ENCODE results near the gene LOC128125822.
A peak's percentile ranks its signal among the peaks of the same experiment; 100 is the strongest.
"Not testable (repeated sequence)": the region's sequence is repeated elsewhere in the genome, so short reads cannot be mapped to it uniquely, and the experiment has no call there.

The LOC128125822 gene

DNA sequence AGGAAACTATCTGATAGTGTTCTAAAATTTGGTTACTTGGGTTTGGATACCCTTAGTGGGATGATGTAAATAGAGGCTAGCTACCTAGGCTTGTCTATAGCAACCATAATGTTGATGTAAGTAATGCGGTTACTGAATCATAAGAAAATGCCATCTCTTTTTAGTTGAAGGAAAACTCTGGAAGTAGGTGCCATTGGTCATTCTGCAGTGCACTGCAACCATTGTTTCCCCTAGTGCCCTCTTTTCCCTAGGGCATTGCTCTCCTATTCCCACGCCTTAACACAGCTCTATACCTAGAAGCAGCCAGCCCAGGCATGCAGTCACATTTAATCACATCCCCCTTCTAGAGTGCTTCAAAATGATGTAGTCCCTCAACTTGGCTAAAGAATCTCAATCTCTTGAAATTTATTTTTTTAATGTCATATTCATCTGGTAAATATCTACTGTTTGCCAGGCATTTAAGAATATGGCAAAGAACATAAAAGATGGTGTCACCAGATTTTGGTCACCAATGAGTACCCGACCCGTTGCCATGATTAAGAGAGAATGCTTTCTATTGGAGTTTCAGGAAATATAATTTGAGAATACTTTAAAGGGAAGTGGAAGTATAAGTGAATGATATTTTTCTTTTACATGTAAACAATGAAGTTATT is 10.4 kb downstream of the LOC128125822 start:
- no peak for DNase-seq (ENCODE audit: low read depth in 2 of 2)

DNA sequence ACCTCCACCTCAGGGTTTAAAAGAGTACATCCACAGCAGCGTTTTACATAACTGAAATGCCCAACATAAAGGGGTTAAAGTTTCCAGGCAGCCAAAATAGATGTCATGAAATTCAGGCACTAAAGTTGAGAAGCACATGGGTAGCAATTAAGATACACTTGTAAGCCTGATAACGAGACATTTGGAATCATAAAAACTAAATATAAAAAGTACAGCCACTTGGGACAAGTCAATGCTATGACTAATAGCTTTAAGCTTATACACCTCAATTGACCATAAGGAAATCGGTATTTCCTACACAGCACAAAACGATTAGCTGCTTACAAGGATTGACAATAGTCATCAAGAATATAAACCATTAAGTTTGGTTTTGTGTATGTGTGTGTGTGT is 11.8 kb downstream of the LOC128125822 start:
- no peak for DNase-seq (ENCODE audit: low read depth in 2 of 2)

DNA sequence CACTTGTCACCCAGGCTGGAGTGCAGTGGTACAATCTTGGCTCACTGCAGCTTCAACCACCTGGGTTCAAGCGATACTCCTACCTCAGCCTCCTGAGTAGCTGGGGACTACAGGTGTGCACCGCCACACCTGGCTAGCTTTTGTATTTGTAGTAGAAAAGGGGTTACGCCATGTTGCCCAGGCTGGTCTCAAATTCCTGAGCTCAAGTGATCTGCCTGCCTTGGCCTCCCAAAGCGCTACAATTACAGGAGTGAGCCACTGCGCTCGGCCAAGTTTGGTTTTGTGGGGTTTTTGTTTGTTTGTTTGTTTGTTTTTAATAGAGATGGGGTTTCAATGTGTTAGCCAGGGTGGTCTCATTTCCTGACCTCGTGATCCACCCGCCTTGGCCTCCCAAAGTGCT is 12.3 kb downstream of the LOC128125822 start:
- DNase-seq (ENCODE audit: low read depth in 2 of 2), result no peak

DNA sequence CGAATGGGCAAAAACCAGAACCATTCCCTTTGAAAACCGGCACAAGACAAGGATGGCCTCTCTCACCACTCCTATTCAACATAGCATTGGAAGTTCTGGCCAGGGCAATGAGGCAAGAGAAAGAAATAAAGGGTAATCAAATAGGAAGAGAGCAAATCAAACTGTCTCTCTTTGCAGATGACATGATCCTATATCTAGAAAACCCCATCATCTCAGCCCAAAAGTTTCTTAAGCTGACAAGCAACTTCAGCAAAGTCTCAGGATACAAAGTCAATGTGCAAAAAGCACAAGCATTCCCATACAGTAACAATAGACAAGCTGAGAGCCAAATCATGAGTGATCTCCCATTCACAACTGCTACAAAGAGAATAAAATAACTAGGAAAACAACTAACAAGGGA is 13.4 kb downstream of the LOC128125822 start:
- not testable (repeated sequence) for DNase-seq (ENCODE audit: low read depth in 2 of 2)

DNA sequence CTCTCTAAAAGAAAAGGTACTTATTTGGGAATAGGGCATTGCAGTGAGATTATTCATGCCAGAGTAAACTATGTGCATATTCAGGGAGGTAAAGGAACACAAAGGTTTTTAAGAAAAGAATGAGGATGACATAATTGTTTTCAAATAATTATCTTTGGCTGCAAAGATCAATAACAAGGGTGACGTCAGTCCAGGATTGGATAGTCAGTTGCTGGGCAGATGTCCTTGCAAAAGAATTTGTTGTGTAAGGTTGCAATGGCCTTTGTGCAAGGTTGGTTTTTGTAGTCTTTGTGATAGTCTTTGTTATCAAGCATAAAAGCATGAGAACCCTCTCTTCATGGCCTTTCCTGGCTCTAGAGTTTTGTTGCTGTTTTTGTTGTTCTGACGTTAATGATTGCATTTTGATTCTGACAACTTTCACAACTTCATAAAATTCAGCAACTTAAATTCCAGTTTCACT is 17.7 kb downstream of the LOC128125822 start:
- DNase-seq (ENCODE audit: low read depth in 2 of 2), result no peak

DNA sequence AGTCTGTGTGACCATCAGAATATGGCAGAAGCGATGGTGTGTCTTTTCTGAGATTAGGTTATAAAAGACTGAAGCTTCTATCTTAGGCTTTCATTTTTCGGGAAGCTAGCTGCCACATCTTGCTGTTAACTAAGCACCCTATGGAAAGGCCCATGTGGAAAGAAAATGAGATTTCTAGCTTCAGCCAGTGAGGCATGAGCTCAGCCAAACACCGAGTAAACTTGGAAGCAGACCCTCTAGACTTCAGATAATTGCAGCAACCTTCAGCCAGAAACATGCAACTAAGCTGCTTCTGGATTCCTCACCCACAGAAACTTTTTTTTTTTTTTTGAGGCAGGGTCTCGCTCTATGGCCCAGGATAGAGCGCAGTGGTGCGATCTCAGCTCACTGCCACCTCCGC is 20.6 kb downstream of the LOC128125822 start:
- no peak for DNase-seq (ENCODE audit: low read depth in 2 of 2)

DNA sequence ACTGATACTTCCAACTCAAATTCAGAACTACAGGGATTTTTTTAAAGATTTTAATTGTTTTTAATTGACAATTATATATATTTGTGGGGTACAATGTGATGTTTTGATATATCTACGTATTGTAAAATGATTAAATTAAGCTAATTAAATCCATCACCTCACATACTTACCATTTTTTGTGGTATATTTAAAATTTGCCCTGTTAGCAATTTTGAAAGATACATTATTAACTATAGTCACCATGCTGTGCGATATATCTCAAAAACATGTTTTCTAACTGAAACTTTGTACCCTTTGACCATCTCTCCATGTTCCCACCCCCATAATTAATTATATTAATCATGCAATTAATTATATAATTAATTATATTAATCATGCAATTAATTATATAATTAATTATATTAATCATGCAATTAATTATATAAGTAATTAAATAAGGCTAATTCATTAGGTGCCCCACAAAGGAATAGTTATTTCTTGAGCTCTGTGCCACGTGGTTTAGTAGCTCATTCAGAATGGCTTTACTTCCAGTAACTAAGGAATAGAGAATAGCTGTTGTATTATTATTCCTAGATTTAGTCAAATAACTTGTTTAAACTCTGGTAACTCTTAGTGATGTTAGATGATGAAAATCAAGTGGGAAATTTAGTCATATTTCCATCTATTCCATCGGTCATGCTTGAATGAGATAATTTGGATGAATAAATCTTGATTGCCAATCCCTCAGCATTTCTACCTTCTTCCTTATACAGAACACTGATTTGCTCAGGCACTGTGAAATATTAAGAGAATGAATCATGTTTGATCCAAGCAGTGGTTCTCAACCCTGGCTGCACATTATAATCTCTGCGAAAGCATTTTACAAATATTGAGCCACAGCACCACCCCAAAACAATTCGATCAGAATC is 25.1 kb downstream of the LOC128125822 start:
- no peak for DNase-seq (ENCODE audit: low read depth in 2 of 2)

DNA sequence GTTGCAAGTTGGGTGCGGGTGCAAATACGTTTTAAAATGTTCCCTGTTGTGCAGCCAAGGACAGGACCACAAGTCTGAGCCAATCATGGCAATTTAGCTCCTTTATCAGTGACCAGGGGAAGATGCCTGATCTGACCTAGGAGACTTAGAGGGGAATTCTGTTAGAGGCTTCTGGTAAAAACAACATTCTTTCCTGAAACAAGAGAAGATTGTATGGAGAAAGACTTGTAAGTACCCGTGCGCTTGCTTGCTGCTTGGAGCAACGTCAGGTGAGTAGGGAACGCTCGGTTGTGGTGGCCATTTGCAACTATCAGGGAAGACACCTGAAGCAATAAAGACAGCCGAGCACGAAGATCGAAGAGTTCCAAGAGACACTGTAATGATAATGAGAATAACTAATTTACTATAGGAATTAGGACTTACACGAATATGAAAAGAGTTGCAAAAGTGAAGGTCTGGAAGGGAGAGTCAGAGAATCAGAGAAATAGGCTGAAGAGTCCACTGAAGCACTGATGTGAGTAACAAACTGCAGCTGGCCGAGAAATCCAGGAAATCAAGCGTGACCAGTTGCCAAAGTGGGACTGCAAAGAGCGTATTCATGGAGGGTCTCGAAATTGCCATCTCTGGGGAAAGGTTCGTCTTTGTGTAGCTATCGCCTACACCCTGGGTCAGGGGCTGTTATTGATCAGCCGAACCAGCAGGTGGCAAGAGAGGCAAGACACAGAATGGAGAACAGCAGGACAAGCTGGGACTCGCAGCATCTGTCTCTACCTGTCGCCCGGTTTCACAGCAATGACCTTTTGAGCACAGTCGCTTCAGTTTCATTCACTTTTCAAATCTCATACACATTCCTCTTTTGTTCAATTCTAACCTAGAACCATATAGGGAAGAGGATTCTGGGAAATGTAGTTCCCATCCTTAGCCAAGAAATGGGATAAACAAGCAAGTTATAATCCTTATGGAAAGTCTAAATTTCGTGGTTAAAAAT is 26.1 kb downstream of the LOC128125822 start:
- peak; percentile 48 to 58 for DNase-seq (ENCODE audit: low read depth in 2 of 2)

DNA sequence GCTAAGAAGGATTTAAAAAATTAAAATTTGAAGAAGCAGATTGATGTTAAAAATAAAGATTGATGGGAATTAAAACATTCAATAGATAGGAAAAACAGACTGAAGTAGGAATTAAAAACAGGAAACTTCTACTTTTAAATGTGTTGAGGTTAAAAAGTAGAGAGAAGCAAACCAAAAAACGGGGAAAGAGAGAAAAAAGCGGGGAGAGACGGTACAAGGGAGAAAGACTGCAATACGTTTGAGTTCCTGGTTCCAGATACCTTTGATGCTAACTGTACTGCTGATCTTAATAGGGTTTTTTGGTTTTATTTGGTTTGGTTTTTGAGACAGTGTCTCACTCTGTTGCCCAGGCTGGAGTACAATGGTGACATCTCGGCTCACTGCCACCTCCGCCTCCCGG is 27.0 kb downstream of the LOC128125822 start:
- no peak for DNase-seq (ENCODE audit: low read depth in 2 of 2)

DNA sequence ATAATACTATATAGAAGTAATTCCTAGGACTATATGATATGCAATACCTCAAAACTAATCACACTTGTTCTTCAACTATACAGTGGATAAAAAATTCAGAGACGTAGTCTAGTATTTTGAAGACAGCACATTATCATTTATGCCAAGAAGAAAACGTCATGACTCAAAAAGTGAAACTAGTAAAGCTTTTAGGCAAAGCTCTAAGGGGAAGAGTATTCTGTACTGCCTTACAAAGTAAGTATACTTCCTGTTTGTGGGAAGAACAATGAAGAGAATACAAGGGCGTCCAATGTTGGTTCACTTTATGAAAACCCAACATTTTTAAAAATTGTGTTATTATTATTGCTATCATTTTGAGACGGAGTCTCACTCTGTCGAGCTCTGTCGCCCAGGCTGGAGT is 27.9 kb downstream of the LOC128125822 start:
- no peak for DNase-seq (ENCODE audit: low read depth in 2 of 2)

DNA sequence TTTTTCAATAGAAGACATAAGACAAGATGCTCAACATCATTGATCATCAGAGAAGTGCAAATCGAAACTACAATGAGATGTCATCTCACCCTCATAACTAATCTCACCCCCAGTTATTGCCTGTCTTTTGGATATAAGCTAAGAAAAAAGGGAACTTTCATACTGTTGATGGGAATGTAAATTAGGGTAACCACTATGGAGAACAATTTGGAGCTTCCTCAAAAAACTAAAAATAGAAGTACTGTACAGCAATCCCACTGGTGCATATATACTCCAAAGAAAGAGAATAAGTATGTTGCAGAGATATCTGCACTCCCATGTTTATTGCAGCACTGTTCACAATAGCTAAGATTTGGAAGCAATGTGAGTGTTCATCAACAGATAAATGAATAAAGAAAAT is 37.0 kb downstream of the LOC128125822 start:
- DNase-seq (ENCODE audit: low read depth in 2 of 2), result no peak

DNA sequence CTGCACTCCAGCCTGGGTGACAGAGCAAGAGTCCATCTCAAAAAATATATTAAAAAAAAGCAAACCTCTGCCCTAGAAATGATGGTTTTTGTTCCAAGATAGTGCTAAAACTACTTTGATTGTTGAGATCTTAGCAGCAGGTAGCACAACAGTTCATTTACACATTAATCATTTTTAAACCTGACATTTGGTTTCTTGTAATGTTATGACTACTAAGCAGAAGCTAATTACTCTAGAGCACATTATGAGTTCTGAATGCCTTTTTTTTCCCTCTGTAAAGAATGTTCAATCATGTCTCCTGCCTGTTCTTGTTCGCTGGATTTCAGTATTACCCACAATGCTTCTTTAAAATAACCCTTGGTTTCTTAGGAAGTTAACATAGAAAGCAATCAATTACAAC is 38.7 kb downstream of the LOC128125822 start:
- no peak for DNase-seq (ENCODE audit: low read depth in 2 of 2)

DNA sequence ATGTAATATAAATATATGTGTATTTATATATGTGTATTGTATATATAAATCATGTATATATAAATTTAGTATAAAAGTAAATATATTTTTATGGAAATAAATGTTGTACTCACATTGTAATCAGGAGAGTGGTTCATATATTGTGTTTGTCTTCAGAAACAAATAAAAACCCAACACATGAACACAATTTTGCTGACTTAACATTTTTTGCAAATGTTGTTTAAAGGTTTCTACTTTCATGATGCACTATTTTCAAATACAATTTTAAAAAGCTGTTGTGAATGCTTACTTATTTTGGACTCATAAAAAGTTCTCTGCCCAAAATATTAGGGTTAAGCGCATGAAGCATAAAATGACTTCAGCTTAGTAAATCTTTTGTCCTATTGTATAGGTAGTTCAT is 39.3 kb downstream of the LOC128125822 start:
- DNase-seq (ENCODE audit: low read depth in 2 of 2), result no peak

DNA sequence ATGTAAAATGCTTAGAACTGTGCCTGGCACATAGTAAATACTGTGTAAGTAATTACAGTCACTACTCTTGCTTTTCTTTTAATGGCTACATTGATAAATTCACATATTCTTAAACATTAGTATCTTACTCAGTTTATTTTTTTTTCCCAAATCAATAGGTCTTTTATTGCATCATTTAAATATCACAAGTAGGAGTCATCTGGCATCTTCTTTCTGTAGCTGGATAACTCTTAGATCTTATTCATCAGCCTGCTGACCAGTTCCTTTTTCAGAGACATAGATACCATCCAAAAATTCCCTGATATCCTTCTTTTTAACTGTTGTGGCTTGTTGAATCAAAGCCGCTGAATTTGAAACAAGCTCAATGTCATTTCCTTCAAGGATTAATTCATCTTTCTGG is 43.3 kb downstream of the LOC128125822 start:
- DNase-seq (ENCODE audit: low read depth in 2 of 2), result no peak
